Measurements from ENCODE around the gene ODF2.

ODF2 gene

GRCh38 chr9:128429513-128430086, 26.2 kb upstream of the ODF2 start:
- H3K36me3 ChIP-seq (ENCODE audit: insufficient read depth, low read length): no peaks in the 10 kb centered on the region
- ATAC-seq (ENCODE audit: insufficient read depth, low read depth) (no peak), DNase-seq (no peak)
- H3K4me2 ChIP-seq (ENCODE audit: insufficient read depth, low read length): no peak overlapping the region
- H3K27me3 ChIP-seq (ENCODE audit: insufficient read depth, low read length, poor library complexity): no peaks in the 10 kb centered on the region
- no peak overlapping the region for H3K9ac ChIP-seq (ENCODE audit: low read depth, low read length)
- no peaks in the 10 kb centered on the region for H4K20me1 ChIP-seq (ENCODE audit: insufficient read depth, low read length)
- H3K9me3 ChIP-seq (ENCODE audit: insufficient read depth, low read length, severe bottlenecking): no peaks in the 10 kb centered on the region
- H3K4me1 ChIP-seq (ENCODE audit: insufficient read depth, low read length): no peaks in the 10 kb centered on the region
- H3K27ac ChIP-seq (ENCODE audit: low read length): no peak overlapping the region
- TF ChIP-seq EZH2 (IDR thresholded peaks at IDR 0.05; ENCODE audit: borderline replicate concordance, low read depth, low read length, severe bottlenecking) (no peak), CTCF (IDR thresholded peaks at IDR 0.05; ENCODE audit: borderline replicate concordance, extremely low read depth, low read length, poor library complexity, severe bottlenecking) (no peak)
- H2AFZ ChIP-seq (ENCODE audit: low read depth, low read length): no peak overlapping the region
- H3K4me3 ChIP-seq (ENCODE audit: low read depth in 1 of 2, low read length in 2 of 2): no peak overlapping the region
- no peaks in the 10 kb centered on the region for H3K79me2 ChIP-seq (ENCODE audit: insufficient read depth, low read length)

DNA sequence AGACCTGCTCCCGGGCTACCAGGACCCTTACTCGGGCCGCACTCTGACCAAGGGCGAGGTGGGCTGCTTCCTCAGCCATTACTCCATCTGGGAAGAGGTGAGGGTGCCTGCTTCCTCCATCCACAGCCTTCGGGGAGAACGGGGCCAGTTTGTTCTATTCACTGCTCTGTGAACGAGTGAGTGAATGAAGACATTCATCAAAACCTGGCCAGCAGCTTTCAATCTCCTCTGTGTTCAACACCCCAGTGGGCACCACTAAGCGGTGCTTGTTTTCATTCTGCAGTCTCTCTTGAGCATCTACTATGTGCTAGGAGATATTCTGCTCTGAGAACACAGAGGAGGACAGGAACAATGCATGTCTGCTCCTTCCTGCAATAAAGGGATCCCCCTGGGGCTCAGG, 24.6 kb upstream of the ODF2 start:
- H3K27ac ChIP-seq (ENCODE audit: low read length): no peak overlapping the region
- TF ChIP-seq EZH2 (IDR thresholded peaks at IDR 0.05; ENCODE audit: borderline replicate concordance, low read depth, low read length, severe bottlenecking): no peak
- no peak for TF ChIP-seq CTCF (IDR thresholded peaks at IDR 0.05; ENCODE audit: borderline replicate concordance, extremely low read depth, low read length, poor library complexity, severe bottlenecking)
- no peak overlapping the region for H3K9ac ChIP-seq (ENCODE audit: low read depth, low read length)
- H3K79me2 ChIP-seq (ENCODE audit: insufficient read depth, low read length): no peaks in the 10 kb centered on the region
- H3K4me1 ChIP-seq (ENCODE audit: insufficient read depth, low read length): no peaks in the 10 kb centered on the region
- no peak overlapping the region for H2AFZ ChIP-seq (ENCODE audit: low read depth, low read length)
- H3K27me3 ChIP-seq (ENCODE audit: insufficient read depth, low read length, poor library complexity): no peaks in the 10 kb centered on the region
- ATAC-seq (ENCODE audit: insufficient read depth, low read depth) (no peak), DNase-seq (no peak)
- no peaks in the 10 kb centered on the region for H3K36me3 ChIP-seq (ENCODE audit: insufficient read depth, low read length)
- no peaks in the 10 kb centered on the region for H3K9me3 ChIP-seq (ENCODE audit: insufficient read depth, low read length, severe bottlenecking)
- no peaks in the 10 kb centered on the region for H4K20me1 ChIP-seq (ENCODE audit: insufficient read depth, low read length)
- H3K4me2 ChIP-seq (ENCODE audit: insufficient read depth, low read length): no peak overlapping the region
- H3K4me3 ChIP-seq (ENCODE audit: low read depth in 1 of 2, low read length in 2 of 2): no peak overlapping the region

- no peak for TF ChIP-seq CTCF (IDR thresholded peaks at IDR 0.05; ENCODE audit: borderline replicate concordance, extremely low read depth, low read length, poor library complexity, severe bottlenecking)
- TF ChIP-seq EZH2 (IDR thresholded peaks at IDR 0.05; ENCODE audit: borderline replicate concordance, low read depth, low read length, severe bottlenecking): no peak
- no peak overlapping the region for H3K4me2 ChIP-seq (ENCODE audit: insufficient read depth, low read length)
- H3K4me1 ChIP-seq (ENCODE audit: insufficient read depth, low read length): peaks cover 4% of the 10 kb centered on the region
- H3K27ac ChIP-seq (ENCODE audit: low read length): no peak overlapping the region
- ATAC-seq (ENCODE audit: insufficient read depth, low read depth): no peak
- H3K79me2 ChIP-seq (ENCODE audit: insufficient read depth, low read length): no peaks in the 10 kb centered on the region
- H3K27me3 ChIP-seq (ENCODE audit: insufficient read depth, low read length, poor library complexity): no peaks in the 10 kb centered on the region
- H2AFZ ChIP-seq (ENCODE audit: low read depth, low read length): no peak overlapping the region
- H3K4me3 ChIP-seq (ENCODE audit: low read depth in 1 of 2, low read length in 2 of 2): no peak overlapping the region
- H3K9me3 ChIP-seq (ENCODE audit: insufficient read depth, low read length, severe bottlenecking): no peaks in the 10 kb centered on the region
- no peaks in the 10 kb centered on the region for H4K20me1 ChIP-seq (ENCODE audit: insufficient read depth, low read length)
- no peak overlapping the region for H3K9ac ChIP-seq (ENCODE audit: low read depth, low read length)
- no peaks in the 10 kb centered on the region for H3K36me3 ChIP-seq (ENCODE audit: insufficient read depth, low read length)
- DNase-seq: no peak
Observed at GRCh38 chr9:128434340-128434739, 21.5 kb upstream of the ODF2 start.

GRCh38 chr9:128435611-128436010, 20.2 kb upstream of the ODF2 start:
- no peaks in the 10 kb centered on the region for H3K79me2 ChIP-seq (ENCODE audit: insufficient read depth, low read length)
- H3K9ac ChIP-seq (ENCODE audit: low read depth, low read length): no peak overlapping the region
- no peaks in the 10 kb centered on the region for H3K27me3 ChIP-seq (ENCODE audit: insufficient read depth, low read length, poor library complexity)
- TF ChIP-seq CTCF (IDR thresholded peaks at IDR 0.05; ENCODE audit: borderline replicate concordance, extremely low read depth, low read length, poor library complexity, severe bottlenecking) (no peak), EZH2 (IDR thresholded peaks at IDR 0.05; ENCODE audit: borderline replicate concordance, low read depth, low read length, severe bottlenecking) (no peak)
- no peaks in the 10 kb centered on the region for H3K9me3 ChIP-seq (ENCODE audit: insufficient read depth, low read length, severe bottlenecking)
- ATAC-seq (ENCODE audit: insufficient read depth, low read depth): no peak
- no peak overlapping the region for H3K4me2 ChIP-seq (ENCODE audit: insufficient read depth, low read length)
- no peaks in the 10 kb centered on the region for H4K20me1 ChIP-seq (ENCODE audit: insufficient read depth, low read length)
- H3K4me1 ChIP-seq (ENCODE audit: insufficient read depth, low read length): peaks cover 4% of the 10 kb centered on the region
- no peak overlapping the region for H3K4me3 ChIP-seq (ENCODE audit: low read depth in 1 of 2, low read length in 2 of 2)
- H2AFZ ChIP-seq (ENCODE audit: low read depth, low read length): no peak overlapping the region
- DNase-seq: no peak
- H3K36me3 ChIP-seq (ENCODE audit: insufficient read depth, low read length): no peaks in the 10 kb centered on the region
- no peak overlapping the region for H3K27ac ChIP-seq (ENCODE audit: low read length)

Data from DND-41 (cell line).